Measurements from ENCODE around the gene BMPR1B. TPM values are rescaled to one million over a fixed set of nuclear protein-coding genes. Genes with fewer than 3 reads are reported as not detected.

Gene BMPR1B
- total and polyA plus RNA-seq, 2 of the 8 experiments (the other 6 are each of a cell fraction or from before 2014, with no cell fraction given), result 0.14 to 1.1 TPM

DNA sequence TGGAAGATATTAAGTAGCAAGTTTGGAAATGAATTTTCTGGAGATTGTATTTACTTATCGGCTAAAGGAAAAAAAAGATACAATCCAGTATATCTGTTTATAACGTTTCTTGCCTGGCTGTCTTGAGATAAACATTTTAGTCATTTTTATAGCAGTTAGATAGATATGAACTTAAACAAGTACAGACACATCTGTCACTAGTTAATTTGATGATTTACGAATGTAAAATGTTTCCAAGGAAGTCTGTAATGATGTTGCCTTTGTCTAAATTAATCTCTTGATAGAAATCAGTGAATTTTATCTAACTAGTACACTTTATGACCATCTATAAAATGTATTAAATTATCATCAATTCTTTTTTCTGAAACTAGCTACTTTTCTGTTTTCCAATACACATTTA is 5.7 kb downstream of the BMPR1B start:
- Histone ChIP-seq H3K56ac (replicated peaks; ENCODE audit: insufficient read length, low read depth, low read length) (no peak overlapping the region), H3K9me3 (ENCODE audit: insufficient read depth in 2 of 2, low read depth in 1 of 2, low read length in 1 of 2) (no peaks in the 10 kb centered on the region), H3K4ac (replicated peaks; ENCODE audit: insufficient read length, low read depth, low read length) (no peak overlapping the region), H3K23me2 (ENCODE audit: low read depth, low read length) (peaks cover 7% of the 10 kb centered on the region), H4K91ac (replicated peaks; ENCODE audit: insufficient read length, low read length) (no peak overlapping the region), H3K9ac (replicated peaks in 1 of 4; ENCODE audit: extremely low read depth in 1 of 4, low read depth in 3 of 4, low read length in 3 of 4) (no peak overlapping the region), H3K79me1 (ENCODE audit: low read depth, low read length) (no peaks in the 10 kb centered on the region), H3K18ac (ENCODE audit: extremely low read depth, low read length) (no peak overlapping the region), H3K23ac (ENCODE audit: insufficient read length) (no peak overlapping the region), H3K4me3 (ENCODE audit: extremely low read depth in 1 of 4, insufficient read depth in 2 of 4, low read depth in 3 of 4, low read length in 4 of 4) (no peak overlapping the region), H2BK5ac (ENCODE audit: low read depth, low read length) (no peak overlapping the region), H3K27me3 (replicated peaks in 1 of 4; ENCODE audit: control insufficient read depth in 3 of 4, extremely low read depth in 1 of 4, insufficient read depth in 3 of 4, low read length in 3 of 4) (peaks cover 1 to 22% (median 12%) of the 10 kb centered on the region in 4 experiments), H3K4me1 (replicated peaks in 1 of 4; ENCODE audit: control insufficient read depth in 3 of 4, insufficient read depth in 4 of 4, low read length in 3 of 4) (no peaks in the 10 kb centered on the region), H3K14ac (ENCODE audit: insufficient read length) (no peak overlapping the region), H3K36me3 (ENCODE audit: control insufficient read depth in 2 of 4, insufficient read depth in 4 of 4, low read length in 3 of 4) (no peaks in the 10 kb centered on the region), H4K8ac (ENCODE audit: extremely low read depth, insufficient read depth, low read length) (no peak overlapping the region), H3K79me2 (ENCODE audit: control insufficient read depth in 1 of 2, insufficient read depth in 2 of 2, low read length in 2 of 2) (no peaks in the 10 kb centered on the region), H2BK20ac (ENCODE audit: low read length) (no peak overlapping the region), H3K4me2 (ENCODE audit: insufficient read depth in 1 of 2, low read depth in 2 of 2, low read length in 2 of 2) (no peak overlapping the region), H2BK12ac (ENCODE audit: low read depth, low read length) (no peak overlapping the region), H4K20me1 (replicated peaks in 1 of 2; ENCODE audit: control insufficient read depth in 1 of 2, insufficient read depth in 2 of 2, low read length in 2 of 2) (no peaks in the 10 kb centered on the region), H3K27ac (ENCODE audit: low read depth, low read length) (no peak overlapping the region), H2AFZ (ENCODE audit: low read length) (no peak overlapping the region), H4K5ac (ENCODE audit: insufficient read length, low read depth, low read length) (no peak overlapping the region), H2BK15ac (ENCODE audit: low read length) (no peak overlapping the region), H2AK5ac (ENCODE audit: low read depth, low read length) (no peak overlapping the region), H2BK120ac (replicated peaks; ENCODE audit: low read depth, low read length) (no peak overlapping the region)
- WGBS, 2 experiments (ENCODE audit: extremely low coverage in 1 of 2, insufficient coverage in 1 of 2, insufficient read length in 1 of 2, insufficient replicate concordance in 2 of 2, low coverage in 1 of 2, low lambda C conversion rate in 2 of 2, missing lambda C conversion rate in 1 of 2), result 83% methylated on average over 3 of the region's 3 CpGs; no CpG with 5 or more reads in 1 of the 2 experiments
- FAIRE-seq (no peak), DNase-seq (ENCODE audit: low read depth in 1 of 2, low spot score in 2 of 2) (no peak)
- no peak for TF ChIP-seq JUND (IDR thresholded peaks at IDR 0.05; ENCODE audit: low read length)
- TF ChIP-seq CHD2 (IDR thresholded peaks at IDR 0.05; ENCODE audit: low read length), result no peak
- TF ChIP-seq SIN3A (conservative IDR thresholded peaks at IDR 0.05 in 1 of 2, IDR thresholded peaks at IDR 0.05 in 1 of 2; ENCODE audit: low read depth in 1 of 2, low read length in 2 of 2), result no peak
- no peak for TF ChIP-seq CTBP2 (IDR thresholded peaks at IDR 0.05; ENCODE audit: borderline replicate concordance, insufficient read depth, insufficient read length, low read length)
- POLR2A ChIA-PET (ENCODE audit: partially characterized antibody), result no interaction called here
- CTCF ChIA-PET (ENCODE audit: partially characterized antibody), result no interaction called here

Measured in H1 (cell line).